Panc1 (cell line): ENCODE results near the gene ZNF354B. TPM values are rescaled to one million over a fixed set of nuclear protein-coding genes. Genes with fewer than 3 reads are reported as not detected.
A peak's percentile ranks its signal among the peaks of the same experiment; 100 is the strongest.

ENCODE experiments used
- ATAC-seq: fragments of 200-7000 bp; cut with Tn5 transposase; 2 replicates; pipeline ENCODE4 v1.9.1; 2020; ENCODE audit warnings: mild to moderate bottlenecking, moderate library complexity
- Bru-seq: library from RNA; stranded (reverse); fragments of 400-500 nt; gene quantifications from one replicate; lab custom pipeline; 2021; lab: Mats Ljungman, UMichigan
- BruChase-seq, 2 experiments: library from RNA; stranded (reverse); fragments of 400-500 nt; gene quantifications; one replicate each; lab custom pipeline; 2021; lab: Mats Ljungman, UMichigan
- BruUV-seq: library from RNA; stranded (reverse); fragments of 400-500 nt; replicated peaks from 2 replicates; lab custom pipeline; 2021; lab: Mats Ljungman, UMichigan
- CTCF ChIA-PET: fragments of 300-600 bp; sonication (Branson Sonifier 250); formaldehyde crosslinking; loops from one replicate; lab custom pipeline; 2022; ENCODE audit warnings: antibody characterized with exemption; lab: Charles Lee
- POLR2A ChIA-PET: fragments of 300-600 bp; sonication (Branson Sonifier 250); formaldehyde crosslinking; loops from one replicate; lab custom pipeline; 2022; ENCODE audit warnings: antibody characterized with exemption; lab: Charles Lee
- DNase-seq: peaks from one replicate; pipeline ENCODE4 v3.0.0-alpha.2; 2010; ENCODE audit warnings: low read depth, low spot score
- H3K27ac ChIP-seq: 2 replicates; pipeline ENCODE4 v1.5.1; 2011; ENCODE audit warnings: mild to moderate bottlenecking, low read length, inconsistent platforms
- H3K27me3 ChIP-seq: fragments of 200-500 bp; sonication (Bioruptor generic); 2 replicates; pipeline ENCODE4 v1.6.0; 2014; ENCODE audit warnings: low read length, inconsistent platforms; ENCODE audit not compliant: control insufficient read depth, insufficient read depth
- H3K36me3 ChIP-seq: fragments of 200-500 bp; sonication (Bioruptor generic); 2 replicates; pipeline ENCODE4 v1.5.1; 2014; ENCODE audit warnings: inconsistent platforms, mild to moderate bottlenecking, low read length, moderate library complexity; ENCODE audit not compliant: control insufficient read depth, insufficient read depth
- H3K4me1 ChIP-seq: 2 replicates; pipeline ENCODE4 v1.5.1; 2011; ENCODE audit warnings: inconsistent platforms, mild to moderate bottlenecking, low read length, moderate library complexity; ENCODE audit not compliant: control insufficient read depth, insufficient read depth
- H3K4me3 ChIP-seq, 2 experiments: 2 replicates each; pipeline ENCODE4 v1.5.1; 2011 to 2012; ENCODE audit warnings: low read depth in 2 of 2, low read length in 2 of 2, mild to moderate bottlenecking in 2 of 2, inconsistent platforms in 1 of 2, moderate library complexity in 1 of 2
- H3K9me3 ChIP-seq: fragments of 200-500 bp; sonication (Bioruptor generic); 2 replicates; pipeline ENCODE4 v1.5.1; 2014; ENCODE audit warnings: low read depth, mild to moderate bottlenecking, inconsistent platforms, low read length, moderate library complexity; ENCODE audit not compliant: control insufficient read depth, insufficient read depth
- CTCF ChIP-seq: fragments of 450-650 bp; IDR thresholded peaks from 2 replicates; pipeline ENCODE4 v1.5.1; 2017; ENCODE audit warnings: mild to moderate bottlenecking
- POLR2AphosphoS5 ChIP-seq: IDR thresholded peaks from 2 replicates; pipeline ENCODE4 v1.6.1; 2012; ENCODE audit warnings: mild to moderate bottlenecking, low read depth, low read length, moderate library complexity
- REST ChIP-seq, 2 experiments: IDR thresholded peaks; 2 replicates each; pipeline ENCODE4 v1.6.1; 2011 to 2012; ENCODE audit warnings: low read depth in 2 of 2, control low read depth in 1 of 2, low read length in 1 of 2, mild to moderate bottlenecking in 1 of 2, moderate library complexity in 1 of 2; ENCODE audit not compliant: insufficient read depth in 1 of 2
- SIN3A ChIP-seq: IDR thresholded peaks from 2 replicates; pipeline ENCODE4 v1.6.1; 2012; ENCODE audit warnings: low read depth, mild to moderate bottlenecking, low read length, moderate library complexity, borderline replicate concordance; ENCODE audit not compliant: insufficient read depth
- TCF7L2 ChIP-seq: IDR thresholded peaks from 2 replicates; pipeline ENCODE4 v1.6.1; 2011; ENCODE audit warnings: mild to moderate bottlenecking, low read depth, low read length, inconsistent platforms
- in situ Hi-C: cut with HindIII; loops from 2 replicates; pipeline ENCODE4 v1.10.0; 2016; ENCODE audit warnings: low sequenced_read_pairs, low pct_unique_long_range_greater_than_20kb
- intact Hi-C: fragments of 100-400 bp; cut with micrococcal nuclease; formaldehyde crosslinking; loops from one replicate; pipeline ENCODE4 v1.10.0; 2022; ENCODE audit not compliant: unreplicated experiment
- long read RNA-seq: library from polyadenylated mRNA; unstranded; transcript quantifications from one replicate; pipeline ENCODE4 v2.0.0, GENCODE V29; 2021; ENCODE audit not compliant: unreplicated experiment
- polyA plus RNA-seq: library from polyadenylated mRNA; unstranded; fragments of >200 nt; gene quantifications from one replicate; pipeline ENCODE4 v1.2.1, GENCODE V29; 2012; ENCODE audit warnings: missing spikeins; ENCODE audit not compliant: insufficient read length
- total RNA-seq: library from RNA; stranded (reverse); gene quantifications from one replicate; pipeline ENCODE4 v1.2.1, GENCODE V29; 2021; ENCODE audit not compliant: unreplicated experiment

ZNF354B gene
- total RNA-seq (33.0 TPM), Bru-seq, nascent RNA (percentile 80 among the genes with signal in this experiment), BruChase-seq, experiment 1, labeled RNA remaining after a 2-hour chase (percentile 85 among the genes with signal in this experiment), BruChase-seq, experiment 2, labeled RNA remaining after a 6-hour chase (percentile 73 among the genes with signal in this experiment)
- 8.3 TPM for polyA plus RNA-seq
- long read RNA-seq, transcript ZNF354B-202 (4 exons, 763 nt) = major isoform, 9 of 23 reads
- long read RNA-seq, partial matches to known transcripts = 1 of 23 reads
- long read RNA-seq, other reads (novel, unspliced or antisense) = 9 of 23 reads

GRCh38 chr5:178859625-178860521, at the start of gene ZNF354B:
ZNF354B (plus strand) TSS chr5:178859953; CDS start chr5:178861048, 1,095 bp downstream.
- intact Hi-C loops (no loop called here), in situ Hi-C loops (no loop called here)
- ChIA-PET CTCF (interaction anchor here (0.7 to 0.9 kb wide), 2 partner anchors 128 to 129 kb away, joined by 3 read pairs; no protein-coding TSS in a partner anchor), POLR2A (interaction anchor here (0.6 kb wide), 1 partner anchor 665 kb away, joined by 3 read pairs; no protein-coding TSS in a partner anchor)
- peak within 1 kb of the TSS; percentile 77 for H3K27ac ChIP-seq
- DNase-seq (peak; percentile 76), ATAC-seq (peak; percentile 99)
- H3K36me3 ChIP-seq = peaks cover 2% of the 10 kb centered on the region
- H3K9me3 ChIP-seq = peaks cover 24% of the 10 kb centered on the region; the same call in 1 of the 2 replicates
- no peaks in the 10 kb centered on the region for H3K27me3 ChIP-seq
- H3K4me3 ChIP-seq = peak within 1 kb of the TSS; percentile 50 to 64
- BruUV-seq = no TSS peak
- peaks cover 9% of the 10 kb centered on the region; the same call in 1 of the 2 replicates for H3K4me1 ChIP-seq
- TF ChIP-seq TCF7L2 = no peak
- TF ChIP-seq POLR2AphosphoS5 = peak; percentile 73; the same call in 1 of the 2 replicates

GRCh38 chr5:178817506-178817905, 42.2 kb upstream of the ZNF354B start:
- DNase-seq = no peak
- in situ Hi-C loops = no loop called here
- intact Hi-C loops = no loop called here
- TF ChIP-seq TCF7L2 (no peak), POLR2AphosphoS5 (no peak), REST (IDR thresholded peaks at IDR 0.05; ENCODE audit: insufficient read depth in 1 of 2, low read depth in 2 of 2, low read length in 1 of 2) (no peak), SIN3A (no peak), CTCF (no peak)
- Histone ChIP-seq H3K36me3 (no peaks in the 10 kb centered on the region), H3K27me3 (no peaks in the 10 kb centered on the region; the same call in 1 of the 2 replicates), H3K4me3 (no peak overlapping the region), H3K9me3 (no peaks in the 10 kb centered on the region), H3K4me1 (no peaks in the 10 kb centered on the region), H3K27ac (no peak overlapping the region)
- BruUV-seq = no TSS peak
- POLR2A ChIA-PET = no interaction called here
- CTCF ChIA-PET = interaction anchor here (0.6 kb wide), 1 partner anchor 350 kb away, joined by 3 read pairs; no protein-coding TSS in a partner anchor
- no peak for ATAC-seq
